ENCODE data around the gene DMD. TPM values are rescaled to one million over a fixed set of nuclear protein-coding genes. Genes with fewer than 3 reads are reported as not detected.

The DMD gene
- total and polyA plus RNA-seq, 2 of the 13 experiments (the other 11 are each of a cell fraction or from before 2014, with no cell fraction given) = 17.6 to 25.9 TPM

GRCh38 chrX:32852203-32852602 lies 359.1 kb downstream of the DMD start (continued):
- TF ChIP-seq FOXA1 (IDR thresholded peaks at IDR 0.05) (no peak), FOXA1 (CRISPR knock-in tag; IDR thresholded peaks at IDR 0.05) (no peak), SATB2 (CRISPR knock-in tag; IDR thresholded peaks at IDR 0.05) (no peak), ZNF205 (CRISPR knock-in tag; IDR thresholded peaks at IDR 0.05) (no peak), ZNF850 (CRISPR knock-in tag; conservative IDR thresholded peaks at IDR 0.05) (no peak), TRIM24 (CRISPR knock-in tag; IDR thresholded peaks at IDR 0.05) (no peak)

GRCh38 chrX:32851556-32851955 lies 359.8 kb downstream of the DMD start:
- no peaks in the 10 kb centered on the region for H3K36me3 ChIP-seq (replicated peaks in 1 of 2; ENCODE audit: control insufficient read depth in 1 of 2, insufficient read depth in 2 of 2, low read length in 2 of 2)
- TF ChIP-seq ATF1 (CRISPR knock-in tag; IDR thresholded peaks at IDR 0.05) (no peak), ZNF367 (CRISPR knock-in tag; IDR thresholded peaks at IDR 0.05; ENCODE audit: borderline replicate concordance) (no peak), EHMT2 (IDR thresholded peaks at IDR 0.05; ENCODE audit: borderline replicate concordance, low read depth, low read length) (no peak), NR2F2 (IDR thresholded peaks at IDR 0.05; ENCODE audit: borderline replicate concordance, low read depth) (no peak), CBFB (CRISPR knock-in tag; IDR thresholded peaks at IDR 0.05) (no peak), ADNP (CRISPR knock-in tag; IDR thresholded peaks at IDR 0.05) (no peak), REPIN1 (CRISPR knock-in tag; IDR thresholded peaks at IDR 0.05; ENCODE audit: borderline replicate concordance, low read depth) (no peak), ZNF362 (CRISPR knock-in tag; IDR thresholded peaks at IDR 0.05; ENCODE audit: borderline replicate concordance) (no peak)
- intact Hi-C loops (cut with micrococcal nuclease; ENCODE audit: unreplicated experiment) = no loop called here
- H4K20me1 ChIP-seq (ENCODE audit: insufficient read depth, low read length) = no peaks in the 10 kb centered on the region
- no peak for ATAC-seq
- no TSS peak for BruUV-seq (replicated peaks)
- H3K79me2 ChIP-seq (ENCODE audit: insufficient read depth, low read length) = no peaks in the 10 kb centered on the region
- H3K9me3 ChIP-seq (ENCODE audit: low read length) = no peaks in the 10 kb centered on the region
- 14% methylated on average over 1 of the region's 5 CpGs for WGBS (ENCODE audit: low lambda C conversion rate)
- ChIA-PET CTCF (ENCODE audit: low intra/inter-chr PET ratio, low total read pairs) (no interaction called here), POLR2A (no interaction called here)
- DNase-seq (ENCODE audit: low spot score) = no peak
- no peak overlapping the region for H3K9ac ChIP-seq (ENCODE audit: insufficient read depth, low read depth, low read length)
- no peak overlapping the region for H3K27ac ChIP-seq (ENCODE audit: extremely low read length, insufficient read depth, low read length)
- in situ Hi-C loops (cut with HindIII; ENCODE audit: extremely low pct_ligation_motif_present, low pct_unique_long_range_greater_than_20kb) = no loop called here
- H3K4me3 ChIP-seq (replicated peaks in 1 of 3; ENCODE audit: insufficient read depth in 1 of 3, low read depth in 2 of 3, low read length in 3 of 3) = no peak overlapping the region
- FAIRE-seq = no peak
- no peaks in the 10 kb centered on the region for H3K27me3 ChIP-seq (ENCODE audit: control insufficient read depth in 1 of 2, insufficient read depth in 2 of 2, low read length in 2 of 2)
- H3K4me1 ChIP-seq (ENCODE audit: insufficient read depth, low read length) = no peaks in the 10 kb centered on the region
- H3K4me2 ChIP-seq (ENCODE audit: low read depth, low read length) = no peak overlapping the region
- H2AFZ ChIP-seq (ENCODE audit: low read length) = no peak overlapping the region

Measured in HepG2 (cell line).